NCI-H526 treated with DMSO at 0.1 percent for 48 hours (cell line): ENCODE measurements around the gene STAC.
"Not testable (repeated sequence)": the region's sequence is repeated elsewhere in the genome, so short reads cannot be mapped to it uniquely, and the experiment has no call there.

Experiments
- DNase-seq: peaks from one replicate; lab custom pipeline; 2025; lab: John Stamatoyannopoulos, UW

STAC gene

DNA sequence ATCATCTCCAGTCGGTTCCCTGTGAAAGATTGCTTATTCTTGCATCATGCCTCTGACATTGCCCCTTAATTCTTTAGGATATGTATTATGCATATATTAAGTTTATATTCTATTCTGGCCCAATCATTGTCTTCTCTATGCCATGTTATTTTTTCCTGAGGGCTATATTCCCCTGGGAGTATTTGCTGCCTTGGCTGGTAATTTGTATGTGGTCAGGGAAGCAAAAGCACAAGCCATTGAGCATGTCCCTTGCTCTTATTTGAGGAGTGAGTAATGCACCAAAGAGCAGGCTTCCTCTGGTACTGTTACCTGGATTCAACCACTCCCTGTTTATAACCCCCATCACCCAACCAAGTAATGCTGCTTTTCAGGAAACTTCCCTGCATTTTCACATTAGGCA, 36.3 kb downstream of the STAC start:
- no peak for DNase-seq

GRCh38 chr3:36417237-36417636, 36.9 kb downstream of the STAC start:
- DNase-seq: no peak

- DNase-seq: no peak
Observed at GRCh38 chr3:36418296-36418695, 38.0 kb downstream of the STAC start.

GRCh38 chr3:36428445-36428844, 48.1 kb downstream of the STAC start:
- no peak for DNase-seq

GRCh38 chr3:36429986-36430485, 49.7 kb downstream of the STAC start:
- no peak for DNase-seq

DNA sequence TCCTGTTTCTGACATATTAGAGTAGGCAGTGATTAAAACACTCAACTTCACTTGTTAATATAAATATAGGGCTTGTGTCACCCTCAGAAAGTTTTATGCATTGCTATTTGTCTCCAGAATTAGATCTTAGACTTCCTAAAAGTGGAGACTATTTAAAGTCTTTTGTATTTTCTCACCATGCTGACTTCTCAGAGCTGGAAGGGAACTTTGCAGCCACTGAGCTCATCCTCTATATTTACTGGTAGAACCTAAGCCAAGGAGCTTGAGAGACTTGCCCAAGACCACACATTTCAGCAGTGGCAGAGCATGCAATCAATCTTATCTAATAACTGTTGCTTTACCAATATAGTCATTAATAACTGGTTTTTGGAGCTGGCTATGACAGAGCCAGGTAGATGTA, 53.2 kb downstream of the STAC start:
- DNase-seq: no peak

GRCh38 chr3:36434687-36435426, 54.6 kb downstream of the STAC start:
- DNase-seq: no peak

DNA sequence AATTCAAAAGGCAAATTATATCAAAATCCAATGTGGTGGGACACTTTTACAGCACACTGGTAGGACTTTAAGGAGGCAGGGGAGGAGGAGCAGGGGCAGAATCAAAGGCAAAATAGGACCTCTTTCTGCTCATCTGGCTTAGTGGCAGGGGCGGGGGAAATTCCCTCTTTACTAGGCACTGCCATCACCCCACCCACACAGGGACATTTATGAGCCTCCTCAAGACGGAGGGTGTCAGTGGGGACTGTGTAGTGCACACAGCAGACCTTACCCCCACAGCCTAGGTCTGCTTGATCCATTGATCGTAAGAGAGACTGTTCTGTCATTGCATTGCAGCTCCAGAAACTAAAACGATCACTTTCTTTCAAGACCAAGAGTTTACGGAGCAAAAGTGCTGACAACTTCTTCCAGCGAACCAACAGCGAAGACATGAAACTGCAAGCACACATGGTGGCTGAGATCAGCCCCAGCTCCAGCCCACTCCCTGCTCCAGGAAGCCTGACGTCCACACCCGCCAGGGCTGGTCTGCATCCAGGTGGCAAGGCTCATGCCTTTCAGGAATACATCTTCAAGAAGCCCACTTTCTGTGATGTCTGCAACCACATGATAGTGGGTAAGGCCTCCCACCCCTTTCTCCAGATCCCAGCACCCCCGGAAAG, 62.9 kb downstream of the STAC start:
- DNase-seq: no peak

GRCh38 chr3:36444909-36445308, 64.6 kb downstream of the STAC start:
- DNase-seq: no peak

GRCh38 chr3:36446276-36446675, 66.0 kb downstream of the STAC start:
- no peak for DNase-seq

- no peak for DNase-seq
Observed at GRCh38 chr3:36447061-36447460, 66.8 kb downstream of the STAC start.

- no peak for DNase-seq
Observed at GRCh38 chr3:36451816-36452215, 71.5 kb downstream of the STAC start.

DNA sequence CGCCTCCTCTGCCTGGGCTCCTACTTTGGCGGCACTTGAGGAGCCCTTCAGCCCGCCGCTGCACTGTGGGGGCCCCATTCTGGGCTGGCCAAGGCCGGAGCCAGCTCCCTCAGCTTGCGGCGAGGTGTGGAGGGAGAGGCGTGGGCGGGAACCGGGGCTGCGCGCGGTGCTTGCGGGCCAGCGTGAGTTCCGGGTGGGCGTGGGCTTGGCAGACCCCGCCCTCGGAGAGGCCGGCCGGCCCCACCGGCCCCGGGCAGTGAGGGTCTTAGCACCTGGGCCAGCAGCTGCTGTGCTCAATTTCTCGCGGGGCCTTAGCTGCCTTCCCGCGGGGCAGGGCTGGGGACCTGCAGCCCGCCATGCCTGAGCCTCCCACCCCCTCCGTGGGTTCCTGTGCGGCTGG, 72.9 kb downstream of the STAC start:
- not testable (repeated sequence) for DNase-seq

- DNase-seq: not testable (repeated sequence)
Observed at GRCh38 chr3:36453896-36454295, 73.6 kb downstream of the STAC start.

GRCh38 chr3:36455406-36455805, 75.1 kb downstream of the STAC start:
- DNase-seq: no peak

DNA sequence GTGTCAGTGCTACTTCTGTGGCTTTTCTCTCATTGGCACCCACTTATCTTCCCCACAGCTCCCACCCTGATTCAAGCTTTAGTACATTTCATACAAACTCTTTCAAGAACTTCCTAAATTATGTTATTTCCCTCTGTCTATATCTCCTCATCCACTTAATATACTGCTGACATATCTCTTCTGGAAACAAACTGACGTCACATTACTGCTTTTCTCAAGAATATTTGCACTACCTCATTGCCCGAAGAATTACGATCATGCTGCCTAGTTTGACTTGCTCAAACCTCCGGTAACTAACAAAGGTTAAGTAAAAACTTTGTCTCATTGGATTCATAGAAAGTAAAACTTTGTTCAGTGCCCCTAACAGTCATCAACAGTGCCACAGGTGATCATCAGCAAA, 76.5 kb downstream of the STAC start:
- no peak for DNase-seq

- no peak for DNase-seq
Observed at GRCh38 chr3:36457667-36458066, 77.4 kb downstream of the STAC start.

- DNase-seq: no peak
Observed at GRCh38 chr3:36459177-36459576, 78.9 kb downstream of the STAC start.

DNA sequence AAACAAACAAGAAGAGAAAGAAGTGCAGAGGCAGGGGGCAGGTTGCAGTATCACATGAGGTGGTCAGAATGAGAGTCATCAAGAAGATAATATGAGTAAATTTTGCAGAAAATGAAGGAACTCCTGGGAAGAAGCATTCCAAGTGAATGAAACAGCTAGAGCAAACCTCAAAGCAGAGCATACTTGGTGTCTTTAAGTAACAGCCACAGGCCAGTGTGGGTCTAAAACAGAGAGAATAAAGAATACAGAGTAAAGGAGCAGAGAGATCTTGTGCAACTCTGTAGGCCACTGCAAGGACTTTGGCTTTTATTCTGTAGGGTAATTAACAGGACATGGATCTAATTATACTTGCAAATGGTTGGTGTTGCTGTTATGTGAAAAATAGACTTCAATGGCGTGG, 81.3 kb downstream of the STAC start:
- no peak for DNase-seq

DNA sequence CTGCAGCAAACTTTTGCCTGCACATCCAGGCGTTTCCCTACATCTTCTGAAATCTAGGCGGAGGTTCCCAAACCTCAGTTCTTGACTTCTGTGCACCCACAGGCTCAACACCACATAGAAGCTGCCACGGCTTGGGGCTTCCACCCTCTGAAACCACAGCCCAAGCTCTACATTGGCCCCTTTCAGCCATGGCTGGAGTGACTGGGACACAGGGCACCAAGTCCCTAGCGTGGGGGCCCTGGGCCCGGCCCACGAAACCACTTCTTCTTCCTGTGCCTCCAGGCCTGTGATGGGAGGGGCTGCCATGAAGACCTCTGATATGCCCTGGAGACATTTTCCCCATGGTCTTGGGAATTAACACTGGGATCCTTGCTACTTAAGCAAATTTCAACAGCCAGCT, 91.7 kb downstream of the STAC start:
- DNase-seq: not testable (repeated sequence)

GRCh38 chr3:36475558-36475957, 95.3 kb downstream of the STAC start:
- DNase-seq: no peak

GRCh38 chr3:36476286-36476942, 96.1 kb downstream of the STAC start:
- DNase-seq: no peak

GRCh38 chr3:36477655-36478054, 97.4 kb downstream of the STAC start:
- DNase-seq: no peak
